GM21786 (cell line): ENCODE results near the gene BRD8.

Experiments
- ATAC-seq: cut with Tn5 transposase; IDR thresholded peaks from one replicate; pipeline ENCODE4 v1.9.1; 2021; ENCODE audit not compliant: unreplicated experiment

The BRD8 gene

GRCh38 chr5:138105709-138106108 is 72.7 kb downstream of the BRD8 start:
- no peak for ATAC-seq

GRCh38 chr5:138103319-138103637 is 75.2 kb downstream of the BRD8 start:
- no peak for ATAC-seq

- no peak for ATAC-seq
These were observed 75.7 kb downstream of the BRD8 start for GRCh38 chr5:138102454-138103318.

GRCh38 chr5:138096997-138097828 is 81.2 kb downstream of the BRD8 start:
- ATAC-seq, result no peak

GRCh38 chr5:138096363-138096762 is 82.1 kb downstream of the BRD8 start:
- ATAC-seq, result no peak

- ATAC-seq, result no peak
These were observed 83.1 kb downstream of the BRD8 start for GRCh38 chr5:138095100-138095907.

GRCh38 chr5:138093036-138093435 is 85.4 kb downstream of the BRD8 start:
- no peak for ATAC-seq

- no peak for ATAC-seq
These were observed 86.1 kb downstream of the BRD8 start for GRCh38 chr5:138092301-138092700.

GRCh38 chr5:138091685-138092084 is 86.7 kb downstream of the BRD8 start:
- no peak for ATAC-seq
